Natural killer cell (primary cell): Measurements from ENCODE around the gene TBCD. TPM values are rescaled to one million over a fixed set of nuclear protein-coding genes. Genes with fewer than 3 reads are reported as not detected.

Experiments
- ATAC-seq, 3 donors: fragments of 150-1000 bp in 2 of 3; fragments of 200-7000 bp in 1 of 3; cut with Tn5 transposase; 1 replicate in 1 of 3; 2 replicates in 2 of 3; pipeline ENCODE4 v1.10.0; 2021; ENCODE audit warnings: mild to moderate bottlenecking in 2 of 3, moderate library complexity in 2 of 3
- DNase-seq, 2 donors: peaks; one replicate each; pipeline versions ENCODE4 v3.0.0 to v3.0.0-alpha.2; 2013 to 2021; ENCODE audit warnings: mixed read lengths in 1 of 2
- H3K27ac ChIP-seq: one replicate; pipeline ENCODE4 v1.5.1; 2013; ENCODE audit warnings: mild to moderate bottlenecking, low read length
- H3K27me3 ChIP-seq: one replicate; pipeline ENCODE4 v1.6.1; 2013; ENCODE audit warnings: low read length; ENCODE audit not compliant: control insufficient read depth, insufficient read depth
- H3K36me3 ChIP-seq: one replicate; pipeline ENCODE4 v1.6.1; 2013; ENCODE audit warnings: low read length; ENCODE audit not compliant: control insufficient read depth, insufficient read depth
- H3K4me1 ChIP-seq: one replicate; pipeline ENCODE4 v1.6.1; 2013; ENCODE audit warnings: low read length; ENCODE audit not compliant: control insufficient read depth, insufficient read depth
- H3K4me3 ChIP-seq: one replicate; pipeline ENCODE4 v1.5.1; 2013; ENCODE audit warnings: low read length
- H3K9me3 ChIP-seq: one replicate; pipeline ENCODE4 v1.6.1; 2013; ENCODE audit warnings: low read length; ENCODE audit not compliant: control insufficient read depth, insufficient read depth
- H3K27ac Mint-ChIP-seq, 2 donors: one replicate each; pipeline ENCODE4 v1.8.0; 2022; ENCODE audit warnings: mild to moderate bottlenecking in 2 of 2, mixed read lengths in 2 of 2, moderate library complexity in 1 of 2
- H3K27me3 Mint-ChIP-seq, 2 donors: one replicate each; pipeline ENCODE4 v1.8.0; 2022; ENCODE audit warnings: low read depth in 2 of 2, mixed read lengths in 2 of 2
- H3K36me3 Mint-ChIP-seq: one replicate; pipeline ENCODE4 v1.8.0; 2022; ENCODE audit warnings: mixed read lengths
- H3K4me1 Mint-ChIP-seq, 2 donors: one replicate each; pipeline ENCODE4 v1.8.0; 2022; ENCODE audit warnings: mixed read lengths in 2 of 2
- H3K4me3 Mint-ChIP-seq: one replicate; pipeline ENCODE4 v1.8.0; 2022; ENCODE audit warnings: mild to moderate bottlenecking, moderate library complexity, mixed read lengths
- H3K9me3 Mint-ChIP-seq, 2 donors: one replicate each; pipeline ENCODE4 v1.8.0; 2022; ENCODE audit warnings: mixed read lengths in 2 of 2
- CTCF ChIP-seq: fragments of 200-600 bp; IDR thresholded peaks from one replicate; pipeline ENCODE4 v1.8.0; 2022; ENCODE audit warnings: antibody characterized with exemption
- WGBS: methylation state at CpG from one replicate; pipeline ENCODE4 v1.1.7; 2013; ENCODE audit warnings: missing lambda C conversion rate; ENCODE audit not compliant: insufficient coverage; 5-methylcytosine and 5-hydroxymethylcytosine counted together
- intact Hi-C: fragments of 100-400 bp; cut with micrococcal nuclease; formaldehyde crosslinking; loops from one replicate; pipeline ENCODE4 v1.14.2; 2022
- total RNA-seq, 4 donors: library from RNA; stranded (reverse); fragments of 120-200 nt in 1 of 4; gene quantifications; one replicate each; pipeline versions ENCODE4 v1.2.3 to v1.2.4, GENCODE V29; 2013 to 2022

TBCD gene
- total RNA-seq, 3 donors from 2014 or later (not counting 1 experiment from before 2014, with no cell fraction given), result 92.0 to 149 (median 132) TPM

GRCh38 chr17:82910770-82911169 lies 158.9 kb downstream of the TBCD start:
- Histone ChIP-seq H3K27ac (no peak overlapping the region), H3K36me3 (peaks cover 12% of the 10 kb centered on the region), H3K4me1 (peaks cover 12% of the 10 kb centered on the region), H3K9me3 (no peaks in the 10 kb centered on the region), H3K27me3 (no peaks in the 10 kb centered on the region), H3K4me3 (no peak overlapping the region)
- intact Hi-C loops, result no loop called here
- Mint-ChIP-seq H3K27ac (no peak overlapping the region), H3K4me1 (peaks cover 13 to 16% of the 10 kb centered on the region in 2 donors), H3K9me3 (no peaks in the 10 kb centered on the region), H3K36me3 (no peaks in the 10 kb centered on the region), H3K27me3 (no peaks in the 10 kb centered on the region), H3K4me3 (no peak overlapping the region)
- 90% methylated on average over 9 of the region's 9 CpGs for WGBS
- TF ChIP-seq CTCF, result no peak
- DNase-seq, result no peak
- no peak for ATAC-seq

DNA sequence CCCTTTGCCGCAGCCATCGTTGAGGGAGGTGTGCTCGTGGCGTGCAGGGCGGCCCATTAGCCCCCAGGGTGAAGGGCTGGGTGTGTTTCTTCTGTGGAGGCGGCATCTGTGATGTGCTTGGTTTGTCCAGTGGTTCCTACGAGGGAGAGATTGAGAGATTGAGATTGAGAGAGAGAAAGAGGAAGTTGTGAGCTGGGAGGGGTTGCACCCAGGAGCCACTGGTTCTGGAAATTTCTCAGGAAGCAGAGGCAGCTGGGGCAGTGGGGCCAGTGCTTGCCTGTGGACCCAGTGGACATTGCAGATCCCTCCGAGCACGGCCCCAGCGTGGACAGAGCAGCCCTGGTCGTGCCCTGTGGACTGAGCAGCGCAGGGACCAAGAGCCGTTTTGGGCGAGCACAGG lies 160.0 kb downstream of the TBCD start:
- no peaks in the 10 kb centered on the region for H3K36me3 Mint-ChIP-seq
- no peak overlapping the region for H3K4me3 ChIP-seq
- no peak for TF ChIP-seq CTCF
- intact Hi-C loops, result no loop called here
- no peak for DNase-seq
- H3K9me3 Mint-ChIP-seq, result no peaks in the 10 kb centered on the region
- 53% methylated on average over 14 of the region's 14 CpGs for WGBS
- H3K4me1 ChIP-seq, result peaks cover 12% of the 10 kb centered on the region
- peaks cover 4% of the 10 kb centered on the region for H3K36me3 ChIP-seq
- H3K27me3 ChIP-seq, result no peaks in the 10 kb centered on the region
- no peak for ATAC-seq
- H3K27ac Mint-ChIP-seq, result peak overlapping the region in 1 of 2 donors; percentile 17
- H3K4me3 Mint-ChIP-seq, result no peak overlapping the region
- H3K27me3 Mint-ChIP-seq, result no peaks in the 10 kb centered on the region
- no peaks in the 10 kb centered on the region for H3K9me3 ChIP-seq
- peaks cover 13 to 16% of the 10 kb centered on the region in 2 donors for H3K4me1 Mint-ChIP-seq
- H3K27ac ChIP-seq, result no peak overlapping the region

- Histone ChIP-seq H3K4me1 (peaks cover 12% of the 10 kb centered on the region), H3K9me3 (no peaks in the 10 kb centered on the region), H3K27ac (no peak overlapping the region), H3K4me3 (no peak overlapping the region), H3K36me3 (peaks cover 4% of the 10 kb centered on the region), H3K27me3 (no peaks in the 10 kb centered on the region)
- 93% methylated on average over 20 of the region's 20 CpGs for WGBS
- DNase-seq, result no peak
- no peaks in the 10 kb centered on the region for H3K27me3 Mint-ChIP-seq
- no peaks in the 10 kb centered on the region for H3K36me3 Mint-ChIP-seq
- peaks cover 13 to 16% of the 10 kb centered on the region in 2 donors for H3K4me1 Mint-ChIP-seq
- H3K27ac Mint-ChIP-seq, result no peak overlapping the region
- intact Hi-C loops, result no loop called here
- no peaks in the 10 kb centered on the region for H3K9me3 Mint-ChIP-seq
- H3K4me3 Mint-ChIP-seq, result no peak overlapping the region
- no peak for TF ChIP-seq CTCF
- no peak for ATAC-seq
Observed at GRCh38 chr17:82912484-82913089, 160.7 kb downstream of the TBCD start.
